Muscle of leg (tissue), 11 donors: ENCODE results near the gene ADK. TPM values are rescaled to one million over a fixed set of nuclear protein-coding genes. Genes with fewer than 3 reads are reported as not detected.

Experiments used
- DNase-seq: peaks from one replicate; pipeline ENCODE4 v3.0.0; 2013
- H3K27ac ChIP-seq: one replicate; pipeline ENCODE4 v1.5.1; 2013; ENCODE audit warnings: mild to moderate bottlenecking, low read length, control low read depth
- H3K27me3 ChIP-seq: one replicate; pipeline ENCODE4 v1.6.1; 2013; ENCODE audit warnings: low read length; ENCODE audit not compliant: control insufficient read depth, insufficient read depth
- H3K36me3 ChIP-seq: one replicate; pipeline ENCODE4 v1.6.1; 2013; ENCODE audit warnings: low read length; ENCODE audit not compliant: control insufficient read depth, insufficient read depth
- H3K4me1 ChIP-seq: one replicate; pipeline ENCODE4 v1.6.1; 2013; ENCODE audit warnings: low read length; ENCODE audit not compliant: control insufficient read depth, insufficient read depth
- H3K4me3 ChIP-seq: one replicate; pipeline ENCODE4 v1.5.1; 2013; ENCODE audit warnings: low read length, control low read depth
- H3K9me3 ChIP-seq: replicated peaks from 2 replicates; pipeline ENCODE4 v1.6.1; 2013; ENCODE audit warnings: low read depth, low read length; ENCODE audit not compliant: control insufficient read depth
- WGBS: methylation state at CpG from one replicate; pipeline ENCODE4 v1.1.5; 2013; ENCODE audit warnings: missing lambda C conversion rate; ENCODE audit not compliant: insufficient coverage; 5-methylcytosine and 5-hydroxymethylcytosine counted together
- polyA plus RNA-seq, 8 donors: library from polyadenylated mRNA; unstranded; fragments of 120-200 nt; gene quantifications; one replicate each; pipeline versions ENCODE4 v1.2.1 to v1.2.3, GENCODE V29; 2013; ENCODE audit warnings: inconsistent platforms in 1 of 8, low replicate concordance in 1 of 8; ENCODE audit not compliant: insufficient read length in 8 of 8, insufficient read depth in 1 of 8
- total RNA-seq: library from RNA; stranded (reverse); fragments of 120-200 nt; gene quantifications from one replicate; pipeline ENCODE4 v1.2.4, GENCODE V29; 2013

Gene ADK
- total and polyA plus RNA-seq, 9 donors: 28.8 to 37.2 (median 34.4) TPM

GRCh38 chr10:74223755-74224529, 72.9 kb downstream of the ADK start:
- H3K4me3 ChIP-seq: no peak overlapping the region
- no peaks in the 10 kb centered on the region for H3K4me1 ChIP-seq
- no peaks in the 10 kb centered on the region for H3K27me3 ChIP-seq
- 81% methylated on average over 5 of the region's 9 CpGs for WGBS
- no peaks in the 10 kb centered on the region for H3K36me3 ChIP-seq
- no peak for DNase-seq
- no peak overlapping the region for H3K27ac ChIP-seq
- no peaks in the 10 kb centered on the region for H3K9me3 ChIP-seq

- H3K4me1 ChIP-seq: no peaks in the 10 kb centered on the region
- WGBS: 67% methylated on average over 2 of the region's 3 CpGs
- DNase-seq: peak; percentile 60
- no peaks in the 10 kb centered on the region for H3K36me3 ChIP-seq
- no peak overlapping the region for H3K4me3 ChIP-seq
- H3K27ac ChIP-seq: no peak overlapping the region
- no peaks in the 10 kb centered on the region for H3K9me3 ChIP-seq
- H3K27me3 ChIP-seq: no peaks in the 10 kb centered on the region
Measured at GRCh38 chr10:74227697-74228424, 76.8 kb downstream of the ADK start.

- 100% methylated on average over 1 of the region's 2 CpGs for WGBS
- H3K9me3 ChIP-seq: no peaks in the 10 kb centered on the region
- no peak overlapping the region for H3K4me3 ChIP-seq
- no peak overlapping the region for H3K27ac ChIP-seq
- no peaks in the 10 kb centered on the region for H3K4me1 ChIP-seq
- no peaks in the 10 kb centered on the region for H3K36me3 ChIP-seq
- DNase-seq: no peak
- no peaks in the 10 kb centered on the region for H3K27me3 ChIP-seq
Measured at GRCh38 chr10:74231375-74231774, 80.4 kb downstream of the ADK start.

- DNase-seq: no peak
- Histone ChIP-seq H3K4me1 (no peaks in the 10 kb centered on the region), H3K36me3 (no peaks in the 10 kb centered on the region), H3K27ac (no peak overlapping the region), H3K27me3 (no peaks in the 10 kb centered on the region), H3K9me3 (no peaks in the 10 kb centered on the region), H3K4me3 (no peak overlapping the region)
- WGBS: 94% methylated on average over 2 of the region's 4 CpGs
Measured at GRCh38 chr10:74233281-74233680, 82.3 kb downstream of the ADK start.

GRCh38 chr10:74234569-74234968, 83.5 kb downstream of the ADK start:
- no peaks in the 10 kb centered on the region for H3K4me1 ChIP-seq
- no peaks in the 10 kb centered on the region for H3K9me3 ChIP-seq
- no peak overlapping the region for H3K27ac ChIP-seq
- H3K4me3 ChIP-seq: no peak overlapping the region
- no peaks in the 10 kb centered on the region for H3K27me3 ChIP-seq
- no CpG with 5 or more reads among the region's 1 CpG for WGBS
- H3K36me3 ChIP-seq: no peaks in the 10 kb centered on the region
- DNase-seq: no peak

- H3K36me3 ChIP-seq: peaks cover 5% of the 10 kb centered on the region
- no peaks in the 10 kb centered on the region for H3K27me3 ChIP-seq
- H3K9me3 ChIP-seq: no peaks in the 10 kb centered on the region
- WGBS: no CpG with 5 or more reads among the region's 6 CpGs
- DNase-seq: no peak
- no peaks in the 10 kb centered on the region for H3K4me1 ChIP-seq
- no peak overlapping the region for H3K27ac ChIP-seq
- H3K4me3 ChIP-seq: no peak overlapping the region
Measured at GRCh38 chr10:74238031-74238431, 87.0 kb downstream of the ADK start.

- peaks cover 6% of the 10 kb centered on the region for H3K36me3 ChIP-seq
- H3K9me3 ChIP-seq: no peaks in the 10 kb centered on the region
- no peak overlapping the region for H3K27ac ChIP-seq
- no peak for DNase-seq
- no peak overlapping the region for H3K4me3 ChIP-seq
- no CpG with 5 or more reads among the region's 2 CpGs for WGBS
- no peaks in the 10 kb centered on the region for H3K4me1 ChIP-seq
- no peaks in the 10 kb centered on the region for H3K27me3 ChIP-seq
Measured at GRCh38 chr10:74238516-74238915, 87.5 kb downstream of the ADK start.

- Histone ChIP-seq H3K27ac (no peak overlapping the region), H3K9me3 (no peaks in the 10 kb centered on the region), H3K4me3 (no peak overlapping the region), H3K27me3 (no peaks in the 10 kb centered on the region), H3K4me1 (no peaks in the 10 kb centered on the region), H3K36me3 (peaks cover 6% of the 10 kb centered on the region)
- DNase-seq: no peak
- WGBS: 91% methylated on average over 5 of the region's 10 CpGs
Measured at GRCh38 chr10:74243067-74243466, 92.0 kb downstream of the ADK start.

- DNase-seq: peak; percentile 68
- H3K27me3 ChIP-seq: no peaks in the 10 kb centered on the region
- no peak overlapping the region for H3K4me3 ChIP-seq
- no peaks in the 10 kb centered on the region for H3K9me3 ChIP-seq
- WGBS: 22% methylated on average over 3 of the region's 3 CpGs
- no peak overlapping the region for H3K27ac ChIP-seq
- H3K4me1 ChIP-seq: no peaks in the 10 kb centered on the region
- H3K36me3 ChIP-seq: peaks cover 6% of the 10 kb centered on the region
Measured at GRCh38 chr10:74244097-74244685, 93.2 kb downstream of the ADK start.

GRCh38 chr10:74244807-74245206, 93.8 kb downstream of the ADK start:
- Histone ChIP-seq H3K4me1 (no peaks in the 10 kb centered on the region), H3K4me3 (no peak overlapping the region), H3K36me3 (peaks cover 6% of the 10 kb centered on the region), H3K9me3 (no peaks in the 10 kb centered on the region), H3K27ac (no peak overlapping the region), H3K27me3 (no peaks in the 10 kb centered on the region)
- WGBS: 100% methylated on average over 1 of the region's 2 CpGs
- no peak for DNase-seq
